Naive thymus-derived CD4-positive, alpha-beta T cell (primary cell): Measurements from ENCODE around the gene GBX1. TPM values are rescaled to one million over a fixed set of nuclear protein-coding genes. Genes with fewer than 3 reads are reported as not detected.

Source experiments
- ATAC-seq: fragments of 150-1000 bp; cut with Tn5 transposase; 2 replicates; pipeline ENCODE4 v1.10.0; 2021; ENCODE audit warnings: mild to moderate bottlenecking, moderate library complexity
- CTCF ChIA-PET: fragments of 350-600 bp; sonication (Branson Sonifier 250); formaldehyde crosslinking; loops from one replicate; lab custom pipeline; 2021; ENCODE audit warnings: antibody characterized with exemption; lab: Charles Lee
- POLR2A ChIA-PET: fragments of 350-600 bp; sonication (Branson Sonifier 250); formaldehyde crosslinking; loops from one replicate; lab custom pipeline; 2021; ENCODE audit warnings: antibody characterized with exemption, inconsistent platforms; lab: Charles Lee
- DNase-seq, 9 donors: peaks; one replicate each; pipeline versions ENCODE4 v3.0.0 to v3.0.0-alpha.2; 2020 to 2022; ENCODE audit warnings: mixed read lengths in 1 of 9
- H3K27ac ChIP-seq: one replicate; pipeline ENCODE4 v1.7.0; 2013; ENCODE audit warnings: mild to moderate bottlenecking, low read depth, low read length, moderate library complexity
- H3K27me3 ChIP-seq, 2 donors: one replicate each; pipeline ENCODE4 v1.7.0; 2013; ENCODE audit warnings: low read length in 2 of 2, mild to moderate bottlenecking in 2 of 2, moderate library complexity in 2 of 2; ENCODE audit not compliant: control insufficient read depth in 2 of 2, insufficient read depth in 2 of 2
- H3K36me3 ChIP-seq, 3 experiments: 1 replicate in 2 of 3; 2 replicates in 1 of 3; pipeline ENCODE4 v1.7.0; 2013; ENCODE audit warnings: low read length in 3 of 3, mild to moderate bottlenecking in 3 of 3, moderate library complexity in 1 of 3; ENCODE audit not compliant: insufficient read depth in 3 of 3, control insufficient read depth in 2 of 3
- H3K4me1 ChIP-seq, 2 donors: one replicate each; pipeline ENCODE4 v1.7.0; 2013; ENCODE audit warnings: low read length in 2 of 2, mild to moderate bottlenecking in 2 of 2, moderate library complexity in 1 of 2; ENCODE audit not compliant: control insufficient read depth in 2 of 2, insufficient read depth in 2 of 2
- H3K4me3 ChIP-seq: 2 replicates; pipeline ENCODE4 v1.7.0; 2013; ENCODE audit warnings: mild to moderate bottlenecking, low read length
- H3K9me3 ChIP-seq, 3 experiments: 1 replicate in 2 of 3; 2 replicates in 1 of 3; pipeline ENCODE4 v1.7.0; 2013; ENCODE audit warnings: low read length in 3 of 3; ENCODE audit not compliant: control insufficient read depth in 2 of 3
- H3K27ac Mint-ChIP-seq, 9 donors: one replicate each; pipeline ENCODE4 v1.8.0; 2020 to 2022; ENCODE audit warnings: mixed read lengths in 9 of 9, mild to moderate bottlenecking in 8 of 9, moderate library complexity in 5 of 9, inconsistent platforms in 2 of 9
- H3K27me3 Mint-ChIP-seq, 5 donors: one replicate each; pipeline ENCODE4 v1.8.0; 2021 to 2022; ENCODE audit warnings: mixed read lengths in 5 of 5, mild to moderate bottlenecking in 1 of 5
- H3K36me3 Mint-ChIP-seq, 5 donors: one replicate each; pipeline ENCODE4 v1.8.0; 2020 to 2022; ENCODE audit warnings: mixed read lengths in 5 of 5, mild to moderate bottlenecking in 3 of 5, inconsistent platforms in 1 of 5
- H3K4me1 Mint-ChIP-seq, 7 donors: one replicate each; pipeline ENCODE4 v1.8.0; 2020 to 2022; ENCODE audit warnings: mixed read lengths in 7 of 7, mild to moderate bottlenecking in 3 of 7, inconsistent platforms in 1 of 7
- H3K4me3 Mint-ChIP-seq, 10 donors: one replicate each; pipeline ENCODE4 v1.8.0; 2020 to 2022; ENCODE audit warnings: mild to moderate bottlenecking in 10 of 10, mixed read lengths in 10 of 10, moderate library complexity in 6 of 10, inconsistent platforms in 2 of 10
- H3K9me3 Mint-ChIP-seq, 11 donors: one replicate each; pipeline ENCODE4 v1.8.0; 2020 to 2022; ENCODE audit warnings: mixed read lengths in 11 of 11, mild to moderate bottlenecking in 4 of 11, inconsistent platforms in 1 of 11, moderate library complexity in 1 of 11
- intact Hi-C, 2 donors: fragments of 100-400 bp; cut with micrococcal nuclease; formaldehyde crosslinking; loops; one replicate each; pipeline ENCODE4 v1.15.1; 2023
- polyA plus RNA-seq, 2 donors: library from polyadenylated mRNA; unstranded; fragments of 300-500 nt; fragmentation: Illumina TruSeq; gene quantifications; one replicate each; pipeline ENCODE4 v1.2.3, GENCODE V29; 2021
- total RNA-seq, 6 experiments: library from RNA in 5 of 6; stranded (reverse) in 5 of 6; gene quantifications; 1 replicate in 5 of 6; 2 replicates in 1 of 6; pipeline ENCODE4 v1.2.3 and lab custom pipeline; 2021 to 2026

Gene GBX1
- total and polyA plus RNA-seq, 7 experiments from 2014 or later = not detected

DNA sequence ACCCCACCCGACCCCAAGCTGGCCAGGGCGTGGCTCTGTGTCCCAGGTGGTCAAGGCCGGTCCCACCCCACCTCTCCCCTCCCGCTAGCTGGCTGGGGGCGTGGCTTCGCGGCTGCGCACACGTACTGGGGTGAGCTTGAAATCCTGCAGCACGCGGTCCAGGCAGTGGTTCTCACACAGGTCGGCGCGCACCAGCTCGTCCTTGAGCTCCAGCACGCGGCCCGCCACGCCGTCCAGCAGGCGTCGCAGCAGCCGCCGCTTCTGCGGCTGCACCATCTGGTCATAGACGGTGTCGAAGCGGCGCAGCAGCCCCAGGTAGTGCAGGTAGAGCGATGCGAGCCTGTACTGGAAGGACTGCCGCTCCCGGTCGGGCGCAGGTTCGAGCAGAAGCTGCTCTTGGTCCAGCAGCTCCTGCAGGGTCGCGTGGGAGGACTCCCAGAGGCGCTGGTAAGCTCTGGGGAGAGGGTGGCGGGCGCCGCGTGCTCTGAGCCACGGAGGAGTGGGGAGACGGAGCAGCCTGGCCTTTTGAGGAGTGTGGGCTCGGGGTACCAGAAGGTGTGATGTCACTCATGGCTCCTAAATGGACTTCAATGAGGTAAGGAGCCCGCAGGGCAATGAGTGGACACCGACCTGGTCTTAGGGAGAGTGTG is 37.0 kb upstream of the GBX1 start:
- no peaks in the 10 kb centered on the region for H3K36me3 ChIP-seq
- ChIA-PET CTCF (interaction anchor here (1.0 kb wide), 1 partner anchor 100 kb away, joined by 3 read pairs; no protein-coding TSS in a partner anchor), POLR2A (no interaction called here)
- no peak overlapping the region for H3K27ac Mint-ChIP-seq
- H3K4me1 Mint-ChIP-seq = peaks cover 16 to 28% (median 22%) of the 10 kb centered on the region in 7 donors
- no peaks in the 10 kb centered on the region for H3K36me3 Mint-ChIP-seq
- no peak overlapping the region for H3K4me3 ChIP-seq
- no peak for ATAC-seq
- no peaks in the 10 kb centered on the region for H3K9me3 Mint-ChIP-seq
- H3K4me3 Mint-ChIP-seq = no peak overlapping the region
- H3K27ac ChIP-seq = no peak overlapping the region
- no peaks in the 10 kb centered on the region for H3K9me3 ChIP-seq
- no peaks in the 10 kb centered on the region for H3K27me3 ChIP-seq
- no peak for DNase-seq
- intact Hi-C loops = no loop called here
- H3K4me1 ChIP-seq = peaks cover 15 to 20% of the 10 kb centered on the region in 2 donors
- H3K27me3 Mint-ChIP-seq = peaks cover 0 to 25% (median 6%) of the 10 kb centered on the region in 5 donors

DNA sequence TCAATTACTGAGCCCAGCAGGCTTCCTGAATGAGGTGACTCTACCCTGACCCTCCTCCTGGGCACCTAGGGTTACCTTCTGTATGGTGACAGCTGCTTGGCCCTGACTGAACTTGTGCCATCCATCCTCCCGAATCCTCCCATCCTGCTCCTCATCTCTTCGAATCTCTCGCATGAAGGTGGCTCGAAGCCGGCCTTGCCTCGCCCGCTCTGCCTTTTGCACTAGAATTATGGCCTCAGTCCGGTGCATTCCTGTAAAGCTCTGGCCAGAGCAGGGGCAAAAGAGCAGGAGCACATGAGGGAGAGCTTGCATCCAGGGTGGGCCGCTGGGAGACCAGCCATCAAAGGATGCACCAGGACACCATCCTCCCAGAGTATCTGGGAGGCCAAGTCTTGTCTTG is 35.3 kb upstream of the GBX1 start:
- intact Hi-C loops = no loop called here
- H3K4me3 Mint-ChIP-seq = no peak overlapping the region
- POLR2A ChIA-PET = no interaction called here
- Histone ChIP-seq H3K4me3 (no peak overlapping the region), H3K36me3 (no peaks in the 10 kb centered on the region), H3K4me1 (peaks cover 13 to 17% of the 10 kb centered on the region in 2 donors), H3K9me3 (no peaks in the 10 kb centered on the region), H3K27me3 (no peaks in the 10 kb centered on the region), H3K27ac (no peak overlapping the region)
- H3K27ac Mint-ChIP-seq = no peak overlapping the region
- CTCF ChIA-PET = no interaction called here
- no peak for DNase-seq
- H3K27me3 Mint-ChIP-seq = peaks cover 0 to 25% (median 6%) of the 10 kb centered on the region in 5 donors
- no peak for ATAC-seq
- H3K9me3 Mint-ChIP-seq = no peaks in the 10 kb centered on the region
- peaks cover 14 to 20% (median 20%) of the 10 kb centered on the region in 7 donors for H3K4me1 Mint-ChIP-seq
- no peaks in the 10 kb centered on the region for H3K36me3 Mint-ChIP-seq

DNA sequence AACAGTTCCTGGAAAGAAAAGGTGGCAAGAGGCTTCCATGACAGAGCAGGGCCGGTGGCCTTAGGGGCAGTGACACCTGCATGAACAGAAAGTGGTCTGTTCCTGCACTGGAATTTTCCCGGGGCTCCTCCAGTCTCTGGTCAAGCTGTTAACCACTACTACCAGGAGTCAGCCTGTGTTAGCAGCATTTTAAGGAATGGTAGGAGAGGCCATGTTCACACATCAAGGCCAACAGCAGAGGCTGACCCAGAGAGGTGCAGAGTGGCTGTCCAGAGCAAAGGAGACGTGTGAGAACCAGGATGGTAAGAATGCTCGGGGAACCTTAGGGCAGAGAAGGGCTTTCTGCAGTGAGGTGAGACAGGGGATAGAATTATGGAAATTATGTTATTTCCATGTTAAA is 34.3 kb upstream of the GBX1 start:
- H3K4me3 ChIP-seq = no peak overlapping the region
- CTCF ChIA-PET = no interaction called here
- no peak overlapping the region for H3K27ac ChIP-seq
- no peak overlapping the region for H3K27ac Mint-ChIP-seq
- H3K27me3 Mint-ChIP-seq = peaks cover 0 to 24% (median 6%) of the 10 kb centered on the region in 5 donors
- POLR2A ChIA-PET = no interaction called here
- no peaks in the 10 kb centered on the region for H3K9me3 Mint-ChIP-seq
- no peaks in the 10 kb centered on the region for H3K27me3 ChIP-seq
- no peaks in the 10 kb centered on the region for H3K9me3 ChIP-seq
- no peaks in the 10 kb centered on the region for H3K36me3 Mint-ChIP-seq
- ATAC-seq (no peak), DNase-seq (no peak)
- peaks cover 2 to 8% of the 10 kb centered on the region in 2 donors for H3K4me1 ChIP-seq
- H3K4me1 Mint-ChIP-seq = peaks cover 4 to 11% (median 9%) of the 10 kb centered on the region in 7 donors
- no peaks in the 10 kb centered on the region for H3K36me3 ChIP-seq
- no peak overlapping the region for H3K4me3 Mint-ChIP-seq
- intact Hi-C loops = no loop called here

DNA sequence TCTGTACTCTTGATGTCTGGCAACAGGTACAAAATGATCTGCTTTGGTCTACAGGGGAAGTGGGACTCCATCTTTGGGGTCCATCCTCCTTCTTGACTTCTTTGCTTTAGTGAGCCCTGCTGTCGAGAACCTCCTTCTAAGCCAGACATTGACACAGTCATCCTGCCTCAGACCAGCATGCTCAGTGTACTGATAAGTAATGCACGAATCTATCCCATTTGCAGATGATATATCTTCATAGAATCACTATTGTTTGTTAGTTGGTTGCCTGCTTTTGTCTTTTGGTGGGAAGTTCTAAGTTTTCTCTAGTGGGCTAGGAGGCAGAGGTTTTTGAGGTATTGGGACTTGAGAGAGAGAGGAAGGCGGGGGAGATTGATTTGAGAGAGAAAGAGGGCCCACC is 33.9 kb upstream of the GBX1 start:
- no peaks in the 10 kb centered on the region for H3K27me3 ChIP-seq
- ChIA-PET POLR2A (no interaction called here), CTCF (no interaction called here)
- Mint-ChIP-seq H3K9me3 (no peaks in the 10 kb centered on the region), H3K27me3 (peaks cover 0 to 22% (median 6%) of the 10 kb centered on the region in 5 donors), H3K4me1 (peaks cover 0 to 8% (median 5%) of the 10 kb centered on the region in 7 donors), H3K4me3 (no peak overlapping the region), H3K27ac (no peak overlapping the region), H3K36me3 (no peaks in the 10 kb centered on the region)
- H3K9me3 ChIP-seq = no peaks in the 10 kb centered on the region
- H3K36me3 ChIP-seq = no peaks in the 10 kb centered on the region
- H3K4me1 ChIP-seq = peaks cover 0 to 4% of the 10 kb centered on the region in 2 donors
- ATAC-seq (no peak), DNase-seq (no peak)
- intact Hi-C loops = no loop called here
- no peak overlapping the region for H3K4me3 ChIP-seq
- H3K27ac ChIP-seq = no peak overlapping the region

DNA sequence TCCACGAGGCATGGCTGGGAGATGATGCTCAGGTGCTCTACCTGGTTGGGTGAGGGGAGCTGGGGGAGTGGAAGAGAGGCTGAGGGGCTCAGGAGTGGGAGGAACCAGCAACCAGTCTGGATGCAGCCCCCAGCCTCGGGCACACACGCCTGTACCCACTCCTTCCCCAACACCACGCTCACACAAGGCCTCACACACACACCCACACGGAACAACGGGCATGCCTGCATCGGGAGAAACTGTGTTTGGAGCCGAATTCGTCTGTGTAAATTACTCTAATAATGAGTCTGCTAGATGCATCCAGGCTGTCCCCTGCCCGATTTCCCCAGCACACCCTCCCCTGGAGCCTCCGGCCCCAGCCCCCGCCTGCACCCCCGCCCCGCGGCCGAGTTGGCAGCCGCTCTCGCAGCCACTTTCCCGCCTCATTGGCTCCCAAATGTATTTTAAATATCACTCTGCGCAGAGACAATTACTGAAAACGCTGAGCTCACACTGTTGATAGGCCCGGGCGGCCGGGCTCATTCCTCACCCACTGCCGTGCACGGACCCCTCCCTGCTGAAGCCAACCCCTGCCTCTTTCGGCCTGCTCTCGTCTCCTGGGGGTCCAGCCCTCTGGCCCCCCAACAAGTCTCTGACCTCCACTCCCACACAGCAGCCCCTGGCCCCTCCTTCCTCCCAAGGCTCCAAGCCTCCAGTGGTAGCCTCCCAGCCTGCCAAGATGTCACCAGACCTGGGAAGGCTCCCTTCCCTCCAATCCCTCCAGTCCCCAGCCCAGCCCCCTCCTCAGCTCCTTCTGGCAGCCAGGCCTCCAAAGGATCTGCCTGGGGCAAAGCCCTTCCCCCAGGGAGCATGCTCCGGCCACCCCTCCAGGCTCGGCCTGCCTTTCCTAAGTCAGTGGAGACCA is 31.7 kb upstream of the GBX1 start:
- H3K4me1 Mint-ChIP-seq = peaks cover 0 to 3% (median under 1%) of the 10 kb centered on the region in 7 donors
- intact Hi-C loops = no loop called here
- no peak for ATAC-seq
- ChIA-PET POLR2A (no interaction called here), CTCF (no interaction called here)
- H3K36me3 ChIP-seq = no peaks in the 10 kb centered on the region
- H3K4me1 ChIP-seq = no peaks in the 10 kb centered on the region
- no peaks in the 10 kb centered on the region for H3K9me3 ChIP-seq
- H3K27me3 Mint-ChIP-seq = peaks cover 0 to 17% (median 6%) of the 10 kb centered on the region in 5 donors
- DNase-seq = no peak
- H3K27ac ChIP-seq = no peak overlapping the region
- H3K4me3 ChIP-seq = no peak overlapping the region
- no peaks in the 10 kb centered on the region for H3K36me3 Mint-ChIP-seq
- H3K4me3 Mint-ChIP-seq = no peak overlapping the region
- no peaks in the 10 kb centered on the region for H3K27me3 ChIP-seq
- H3K27ac Mint-ChIP-seq = no peak overlapping the region
- no peaks in the 10 kb centered on the region for H3K9me3 Mint-ChIP-seq

DNA sequence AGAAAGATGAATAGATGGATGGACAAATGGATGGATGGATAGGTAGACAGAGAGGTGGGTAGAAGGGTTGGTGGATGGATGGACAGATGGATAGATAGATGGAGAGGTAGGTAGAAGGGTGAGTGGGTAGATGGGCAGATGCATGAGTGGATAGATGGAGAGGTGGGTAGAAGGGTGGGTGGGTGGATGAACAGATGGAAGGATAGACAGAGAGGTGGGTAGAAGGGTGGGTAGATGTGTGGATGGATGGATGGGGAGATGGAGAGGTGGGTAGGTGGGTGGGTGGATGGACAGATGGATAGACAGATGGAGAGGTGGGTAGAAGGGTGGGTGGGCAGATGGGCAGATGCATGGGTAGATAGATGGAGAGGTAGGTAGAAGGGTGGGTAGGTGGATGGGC is 30.4 kb upstream of the GBX1 start:
- no peaks in the 10 kb centered on the region for H3K36me3 ChIP-seq
- Mint-ChIP-seq H3K4me3 (no peak overlapping the region), H3K9me3 (no peaks in the 10 kb centered on the region), H3K4me1 (peaks cover 0 to 6% (median 5%) of the 10 kb centered on the region in 7 donors), H3K36me3 (no peaks in the 10 kb centered on the region), H3K27me3 (peaks cover 0 to 17% (median 6%) of the 10 kb centered on the region in 5 donors), H3K27ac (no peak overlapping the region)
- no peak overlapping the region for H3K27ac ChIP-seq
- DNase-seq = no peak
- no peaks in the 10 kb centered on the region for H3K27me3 ChIP-seq
- H3K9me3 ChIP-seq = no peaks in the 10 kb centered on the region
- CTCF ChIA-PET = no interaction called here
- H3K4me1 ChIP-seq = no peaks in the 10 kb centered on the region
- intact Hi-C loops = no loop called here
- POLR2A ChIA-PET = no interaction called here
- no peak for ATAC-seq
- no peak overlapping the region for H3K4me3 ChIP-seq
